GM18867 (cell line): Measurements from ENCODE around the gene EXOC4.

ENCODE experiments used
- ATAC-seq: cut with Tn5 transposase; IDR thresholded peaks from one replicate; pipeline ENCODE4 v1.9.1; 2021; ENCODE audit warnings: mild to moderate bottlenecking, moderate library complexity; ENCODE audit not compliant: unreplicated experiment

EXOC4 gene

DNA sequence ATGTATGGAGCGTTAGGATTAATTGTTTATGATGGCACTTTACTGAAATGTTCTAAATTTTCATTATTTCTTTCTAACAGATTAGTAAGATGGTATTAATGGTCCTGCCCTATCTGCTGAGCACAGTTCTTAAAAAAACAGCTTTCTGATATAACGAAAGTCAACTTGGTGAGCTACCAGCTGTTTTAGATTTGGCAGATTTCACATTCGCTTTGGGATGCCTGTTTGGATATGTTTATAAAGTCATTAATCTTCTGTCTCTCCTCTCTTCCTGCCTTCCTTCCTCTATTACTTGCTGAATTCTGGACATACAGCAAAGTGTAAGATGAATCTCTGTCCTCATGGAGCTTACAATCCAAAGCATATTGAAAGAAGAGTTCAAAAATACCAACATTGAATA lies 477.5 kb downstream of the EXOC4 start:
- ATAC-seq = no peak

DNA sequence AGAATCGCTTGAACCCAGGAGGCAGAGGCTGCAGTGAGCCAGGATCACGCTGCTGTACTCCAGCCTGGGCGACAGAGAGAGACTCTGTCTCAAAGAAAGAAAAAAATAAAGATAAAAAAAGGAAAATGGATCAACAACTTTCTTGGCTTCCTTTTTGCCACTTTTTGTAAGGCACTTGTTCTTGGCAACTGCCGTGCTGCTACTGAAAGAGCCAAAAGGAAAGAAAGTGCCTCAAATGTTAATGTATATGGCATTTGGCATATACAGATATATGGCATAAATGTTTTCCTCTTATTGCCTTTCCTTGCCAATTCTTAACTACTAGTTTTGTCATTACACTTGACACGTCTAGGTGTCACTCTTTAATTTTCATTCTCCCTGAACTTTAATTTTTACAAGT lies 480.5 kb downstream of the EXOC4 start:
- ATAC-seq = no peak

DNA sequence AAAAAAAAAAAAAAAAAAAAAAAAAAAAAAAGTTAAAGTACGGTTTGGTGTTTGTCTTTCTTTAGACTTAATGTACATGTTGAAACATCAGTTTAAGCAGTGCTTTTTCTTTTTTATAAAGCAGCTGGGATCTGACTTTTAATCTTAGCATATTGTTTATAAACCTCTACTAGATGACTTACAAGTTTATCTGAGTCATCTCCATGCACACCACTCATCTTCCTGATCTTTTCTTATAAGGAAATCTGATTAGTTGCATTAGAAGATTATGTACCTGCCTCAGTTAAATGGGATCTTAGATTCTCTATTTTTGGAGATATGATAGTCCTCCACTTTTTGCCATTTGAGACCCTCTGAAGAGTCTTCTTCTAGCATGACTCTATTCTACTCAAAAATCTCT lies 482.3 kb downstream of the EXOC4 start:
- no peak for ATAC-seq

DNA sequence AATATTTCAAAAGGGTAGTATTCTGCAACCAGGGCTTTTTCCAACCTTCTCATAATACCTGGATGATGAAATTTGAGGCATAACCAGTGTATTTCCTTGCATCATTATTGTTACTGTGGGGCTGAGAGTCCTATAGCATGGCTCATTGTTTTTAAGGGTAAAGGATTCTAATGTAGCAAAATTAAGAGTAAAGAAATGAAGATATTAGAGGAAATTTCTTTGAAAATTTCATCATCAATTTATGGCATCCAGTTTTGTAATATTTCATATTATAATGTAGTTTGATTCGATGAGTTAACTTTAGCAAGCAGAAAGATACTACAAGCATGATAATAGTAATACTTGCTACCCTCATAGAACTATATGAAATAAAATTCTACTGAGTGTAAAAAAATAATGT lies 486.9 kb downstream of the EXOC4 start:
- no peak for ATAC-seq

DNA sequence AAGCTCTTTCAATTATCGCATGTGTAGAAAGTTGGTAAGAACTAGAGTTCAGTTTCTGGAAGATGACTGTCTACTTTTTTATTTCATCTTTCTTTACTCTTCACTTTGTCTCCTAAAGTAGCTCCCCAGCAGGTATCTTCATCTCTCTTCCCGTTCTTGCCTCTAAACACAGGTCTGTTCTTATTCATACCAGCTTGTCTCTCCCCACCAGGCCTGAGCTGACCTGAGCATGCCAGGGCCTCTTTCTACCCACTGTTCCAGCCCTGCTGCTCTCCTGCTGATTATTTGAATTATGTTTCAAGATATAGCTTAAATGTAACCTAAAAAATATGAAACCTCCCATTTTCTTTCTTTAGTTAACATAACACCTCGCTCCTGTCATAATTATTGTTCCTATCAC lies 488.2 kb downstream of the EXOC4 start:
- ATAC-seq = no peak

DNA sequence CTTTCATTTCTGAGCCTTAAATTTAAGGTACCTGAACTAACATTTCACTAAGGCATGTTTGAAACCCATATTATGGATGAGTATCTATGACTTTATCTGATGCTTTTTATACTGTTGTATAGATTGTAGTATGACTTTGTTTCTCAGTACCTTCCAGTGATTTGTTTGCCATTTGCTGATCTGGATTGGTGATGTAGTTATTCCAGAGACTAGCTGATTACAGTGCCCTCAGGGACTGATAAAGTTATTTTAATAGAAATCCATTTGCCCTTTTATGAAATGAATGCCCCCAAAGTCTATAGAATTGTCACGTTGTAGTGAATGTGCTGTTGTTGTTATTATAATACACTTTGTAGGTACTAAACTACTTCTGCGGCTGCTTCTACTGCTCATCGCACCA lies 488.8 kb downstream of the EXOC4 start:
- ATAC-seq = no peak

DNA sequence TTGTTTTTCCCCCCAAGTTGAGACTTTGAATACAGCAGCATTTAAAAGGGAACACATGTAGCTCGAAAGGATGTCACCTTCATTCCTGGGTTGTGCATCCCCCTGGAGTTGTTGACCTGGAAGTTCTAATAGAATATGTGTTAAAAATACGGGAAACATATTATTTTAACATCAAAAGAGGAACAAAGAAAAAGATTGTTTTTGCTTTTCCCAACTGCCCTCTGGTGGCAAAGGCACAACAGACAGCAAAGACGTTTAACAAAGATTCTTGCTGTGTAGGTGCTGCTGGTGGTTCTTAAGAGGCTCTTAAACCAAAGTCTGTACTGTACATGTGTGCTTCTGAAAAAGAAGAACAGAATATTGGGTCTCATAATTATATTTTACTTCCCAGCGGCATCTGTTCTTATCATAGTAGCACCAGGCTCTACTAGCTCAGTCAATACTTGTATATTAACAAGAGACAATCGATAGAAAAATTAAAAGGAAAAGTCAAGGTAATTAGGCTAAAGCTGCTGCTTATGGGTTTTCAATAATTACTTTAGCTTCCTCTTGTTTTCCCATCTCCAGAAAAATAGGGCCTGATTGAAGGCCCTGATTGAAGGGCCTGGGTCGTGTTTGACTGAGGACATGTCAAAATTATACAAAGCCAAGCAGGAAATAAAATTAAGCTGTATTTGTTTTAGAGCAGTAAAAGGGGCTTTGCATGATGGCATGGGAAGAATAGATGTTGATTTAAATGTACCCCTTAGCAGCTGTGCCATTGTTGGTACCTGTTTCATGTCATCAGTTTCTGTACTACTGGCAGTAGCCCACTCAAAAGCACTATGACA lies 490.0 kb downstream of the EXOC4 start:
- no peak for ATAC-seq

DNA sequence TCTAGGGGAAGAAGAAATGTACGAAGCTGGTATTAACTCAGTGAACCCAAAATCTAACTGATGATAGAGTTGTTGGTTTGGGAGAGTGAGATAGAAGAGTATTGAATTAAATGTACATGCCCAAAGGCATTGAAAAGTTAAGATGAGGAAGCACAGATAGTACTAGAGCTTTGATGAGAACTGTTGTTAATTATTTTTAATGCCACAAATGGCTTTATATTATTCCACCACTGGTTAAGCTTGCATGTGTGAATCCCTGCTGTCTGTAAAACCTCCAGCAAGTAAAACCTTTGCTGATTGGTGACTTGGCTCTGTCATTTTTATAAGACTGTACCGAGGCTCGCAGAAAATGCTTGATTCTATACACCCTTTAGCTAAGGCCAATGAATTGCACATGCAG lies 491.6 kb downstream of the EXOC4 start:
- no peak for ATAC-seq

DNA sequence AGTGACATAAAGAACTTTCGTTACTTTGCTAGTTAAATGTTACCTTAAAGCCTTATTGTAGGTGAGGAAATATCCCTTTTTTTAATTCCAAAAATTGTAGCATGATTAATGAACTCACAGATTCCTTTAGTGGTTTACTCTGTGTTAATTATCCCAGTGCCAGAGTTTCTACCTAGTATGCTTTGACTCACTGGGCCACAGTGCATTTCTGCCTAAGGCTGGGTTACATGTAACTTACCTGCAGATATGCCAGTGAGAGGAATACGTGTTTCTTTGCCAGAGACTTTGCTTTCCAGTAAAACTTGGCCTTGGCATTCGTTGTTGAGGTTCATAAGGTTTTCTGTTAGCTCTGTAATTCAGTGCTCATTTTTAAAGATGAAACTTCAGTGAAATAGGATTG lies 493.4 kb downstream of the EXOC4 start:
- no peak for ATAC-seq

DNA sequence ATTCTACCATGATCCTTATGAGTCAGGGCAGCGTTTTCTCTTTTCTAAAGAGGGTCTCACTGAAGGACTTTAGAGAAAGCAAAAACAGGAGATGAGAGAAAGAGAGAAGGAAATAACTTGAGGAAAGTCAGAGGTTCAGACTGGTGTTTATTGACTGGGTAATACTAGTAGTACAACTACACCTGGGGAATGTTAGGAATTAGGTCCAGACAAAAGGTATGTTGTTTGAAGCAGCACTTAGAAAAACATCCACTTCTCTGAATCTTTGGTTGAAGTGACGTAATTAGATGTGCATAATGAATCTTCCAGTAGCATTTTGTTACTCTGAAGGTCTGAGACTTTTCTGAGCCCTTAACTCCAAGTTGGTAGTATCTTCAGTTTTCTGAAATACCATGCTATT lies 494.0 kb downstream of the EXOC4 start:
- ATAC-seq = no peak

DNA sequence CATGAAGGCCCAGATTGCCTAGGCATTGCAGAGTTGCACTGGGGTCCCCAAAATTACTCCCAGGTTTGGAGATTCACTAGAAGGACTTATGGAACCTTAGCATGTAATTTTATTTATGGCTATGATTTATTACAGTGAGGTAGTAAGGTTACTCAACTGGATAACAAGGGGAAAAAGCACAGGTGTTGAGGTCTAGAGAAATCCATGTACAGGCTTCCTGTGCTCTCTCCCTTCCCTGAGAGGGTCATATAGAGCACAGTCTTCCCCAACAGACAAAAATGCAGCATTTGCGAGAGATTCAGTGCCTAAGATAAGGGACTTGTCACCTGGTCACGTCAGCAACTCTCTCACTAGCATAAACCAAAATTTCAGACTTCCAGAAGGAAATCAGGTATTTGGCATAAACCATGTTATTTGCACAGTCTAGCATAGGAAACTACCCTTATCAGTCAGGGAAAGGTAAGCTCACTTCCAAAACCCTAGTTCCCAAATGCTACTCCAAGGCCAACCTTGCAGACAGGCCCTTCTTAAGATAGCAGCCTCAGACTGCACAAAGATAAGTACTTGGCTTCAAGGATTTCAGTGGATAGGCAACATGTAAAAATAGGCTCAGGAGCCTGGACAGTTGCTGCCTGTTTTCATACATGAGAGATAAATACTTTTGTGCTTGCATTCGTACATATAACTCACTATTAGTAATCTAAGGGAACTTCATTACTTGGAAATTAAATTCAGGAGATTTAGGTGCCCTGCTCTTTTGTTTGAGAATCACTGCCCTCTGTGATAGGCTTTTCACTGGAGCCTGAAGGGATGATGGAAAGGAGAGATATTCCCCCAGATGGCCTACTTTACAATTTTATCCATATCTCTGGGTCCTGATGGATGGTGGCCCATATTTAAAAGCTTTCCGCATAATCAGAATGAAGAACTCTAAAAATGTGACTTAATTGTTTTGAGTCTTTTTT lies 495.8 kb downstream of the EXOC4 start:
- no peak for ATAC-seq

DNA sequence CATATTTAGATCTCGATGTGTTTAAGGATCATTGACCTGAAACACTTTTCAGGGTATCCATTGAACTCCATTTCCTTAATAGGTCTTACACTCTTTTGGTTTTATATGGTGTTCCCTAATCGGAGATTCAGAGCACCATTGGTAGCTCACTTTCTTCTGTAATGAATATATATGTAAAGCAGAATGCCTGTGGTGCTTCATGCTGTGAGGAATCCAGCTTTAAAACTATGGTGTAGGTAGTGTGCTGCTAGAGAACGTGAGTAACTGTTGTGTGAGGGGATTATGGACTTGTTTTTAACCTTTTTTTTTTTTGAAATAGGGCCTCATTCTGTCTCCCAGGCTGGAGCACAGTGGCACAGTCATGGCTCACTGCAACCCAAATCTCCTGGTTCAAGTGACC lies 497.4 kb downstream of the EXOC4 start:
- ATAC-seq = no peak

DNA sequence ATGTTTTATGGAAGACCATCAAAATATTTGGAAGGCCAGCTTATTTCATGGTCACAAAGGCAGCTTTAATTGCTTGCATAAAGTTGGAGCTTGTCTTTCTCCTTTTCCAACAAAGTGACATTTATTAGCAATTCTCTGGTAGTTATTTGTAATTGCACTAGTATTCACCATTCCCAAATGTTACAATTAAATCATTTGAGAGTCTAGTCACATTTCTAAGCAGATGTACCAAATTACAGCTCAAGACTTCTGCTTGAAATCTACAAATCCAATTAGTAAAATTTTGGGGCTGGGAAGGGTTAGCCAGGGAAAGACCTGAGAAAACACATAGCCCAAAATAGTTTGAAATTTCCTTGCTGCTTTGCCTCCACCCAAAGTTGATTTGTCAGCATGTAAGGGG lies 498.2 kb downstream of the EXOC4 start:
- ATAC-seq = no peak

DNA sequence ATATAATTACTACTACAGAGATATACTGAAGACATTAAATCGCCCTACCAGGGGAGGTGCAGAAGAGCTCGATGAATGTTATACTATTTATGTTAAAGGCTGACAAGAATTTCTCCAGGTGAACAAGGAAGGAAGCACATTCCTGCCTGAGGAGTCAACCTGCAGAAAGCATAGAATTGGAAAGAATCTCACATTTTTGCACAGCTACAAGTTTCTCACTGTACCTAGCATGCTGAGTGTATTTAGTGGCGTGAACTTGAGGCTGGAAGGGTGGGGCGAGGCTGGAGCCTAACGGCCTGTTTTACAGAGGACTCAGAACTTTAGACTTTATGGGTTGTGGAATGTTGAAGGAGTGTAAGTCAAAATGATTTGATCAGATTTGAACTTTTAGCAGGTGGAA lies 500.6 kb downstream of the EXOC4 start:
- no peak for ATAC-seq

DNA sequence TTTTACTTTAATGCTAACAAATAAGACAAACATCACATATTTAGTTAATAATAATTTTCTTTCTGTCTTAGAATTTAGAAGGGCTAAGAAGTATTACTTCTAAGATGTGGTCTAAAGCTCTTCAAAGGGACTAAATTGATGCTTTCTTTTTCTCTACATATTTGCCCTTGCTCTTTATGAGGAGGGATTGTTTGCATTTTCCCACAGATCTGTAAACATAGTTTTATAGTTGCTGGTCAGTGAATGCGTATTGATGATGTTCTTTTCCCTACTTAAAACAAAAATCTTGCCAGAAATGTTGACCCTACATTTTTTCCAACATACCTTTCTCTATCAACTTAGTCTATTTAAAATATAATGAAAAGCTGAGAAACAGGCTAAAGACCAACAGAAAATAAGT lies 501.8 kb downstream of the EXOC4 start:
- ATAC-seq = no peak

DNA sequence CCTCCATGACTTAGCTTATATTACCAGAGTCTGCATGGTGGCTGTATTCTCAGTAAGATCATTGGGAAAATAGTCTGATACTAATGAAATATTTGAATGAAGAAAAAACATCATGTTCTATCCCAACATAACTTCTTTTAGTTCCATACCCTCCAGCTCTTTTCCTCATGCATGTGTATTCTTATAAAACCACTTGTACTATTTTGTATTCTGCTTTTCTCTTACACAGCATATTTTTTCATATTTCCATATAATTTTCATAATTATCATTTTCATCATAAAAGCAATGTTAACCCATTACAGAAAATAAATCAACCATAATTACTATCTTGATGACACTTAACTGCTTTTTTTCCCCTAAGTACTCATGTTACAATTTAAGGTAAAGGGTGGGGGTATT lies 503.0 kb downstream of the EXOC4 start:
- ATAC-seq = no peak

DNA sequence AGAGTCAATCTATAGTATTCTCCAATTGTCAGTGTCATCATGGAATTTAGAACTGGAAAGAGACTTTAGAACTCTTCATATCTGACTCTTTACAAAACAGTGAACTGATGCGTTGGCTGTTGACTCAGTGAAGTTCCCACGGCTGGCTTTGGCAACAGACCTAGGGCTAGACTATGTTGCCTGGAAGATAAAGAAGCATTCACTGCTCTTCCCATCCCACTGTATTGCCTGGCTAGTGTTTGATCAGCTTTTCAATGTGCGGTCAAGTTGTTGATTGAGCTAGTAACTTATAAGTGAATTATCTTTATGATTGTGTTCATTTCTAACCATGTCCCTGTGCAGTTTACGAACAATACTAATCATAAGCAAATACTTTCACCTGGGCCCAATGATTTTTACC lies 508.6 kb downstream of the EXOC4 start:
- ATAC-seq = no peak

DNA sequence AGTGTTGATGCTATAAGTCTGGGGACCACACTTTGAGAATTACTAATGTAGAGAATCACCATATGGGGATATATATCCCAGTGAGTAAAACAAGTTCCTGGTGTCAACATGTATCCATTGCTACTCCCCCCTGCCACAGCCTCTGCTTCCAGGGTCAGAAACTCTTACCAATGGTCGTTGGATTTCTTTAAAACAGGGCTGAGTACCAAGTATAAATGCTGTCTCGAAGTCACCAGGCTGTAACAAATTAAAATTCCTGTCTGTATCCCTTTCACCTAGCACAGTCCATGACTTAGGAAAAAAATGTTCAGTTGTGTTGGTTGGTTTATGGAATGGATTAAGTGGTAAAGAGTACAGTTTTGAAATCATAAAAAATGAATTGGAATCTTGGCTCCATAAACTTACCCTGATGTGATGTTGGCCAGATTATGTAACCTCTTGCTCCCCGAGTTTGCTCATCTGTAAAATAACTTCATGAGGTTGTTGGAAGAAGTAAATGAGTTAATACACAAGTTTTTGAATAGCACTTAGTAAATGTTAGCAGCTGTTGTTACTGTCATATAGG lies 510.3 kb downstream of the EXOC4 start:
- ATAC-seq = no peak

DNA sequence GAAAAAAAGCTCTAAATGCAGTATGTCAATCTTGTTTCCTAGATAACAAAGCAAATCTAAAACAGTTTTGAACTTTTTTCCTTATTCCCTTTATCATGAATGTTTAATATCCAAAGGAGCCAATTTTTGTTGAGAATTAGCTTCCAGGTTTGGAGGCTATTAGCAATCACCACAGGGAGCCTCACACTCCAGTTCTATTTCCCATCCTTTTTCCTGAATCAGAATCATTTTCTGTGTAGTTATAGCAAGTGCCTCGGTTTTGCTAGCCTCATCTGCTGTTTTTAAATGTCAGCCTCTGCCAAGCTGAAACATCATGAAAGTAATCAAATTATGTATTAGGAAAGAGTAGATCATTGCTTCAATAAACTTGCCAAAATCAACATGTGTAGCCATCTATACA lies 516.8 kb downstream of the EXOC4 start:
- no peak for ATAC-seq

DNA sequence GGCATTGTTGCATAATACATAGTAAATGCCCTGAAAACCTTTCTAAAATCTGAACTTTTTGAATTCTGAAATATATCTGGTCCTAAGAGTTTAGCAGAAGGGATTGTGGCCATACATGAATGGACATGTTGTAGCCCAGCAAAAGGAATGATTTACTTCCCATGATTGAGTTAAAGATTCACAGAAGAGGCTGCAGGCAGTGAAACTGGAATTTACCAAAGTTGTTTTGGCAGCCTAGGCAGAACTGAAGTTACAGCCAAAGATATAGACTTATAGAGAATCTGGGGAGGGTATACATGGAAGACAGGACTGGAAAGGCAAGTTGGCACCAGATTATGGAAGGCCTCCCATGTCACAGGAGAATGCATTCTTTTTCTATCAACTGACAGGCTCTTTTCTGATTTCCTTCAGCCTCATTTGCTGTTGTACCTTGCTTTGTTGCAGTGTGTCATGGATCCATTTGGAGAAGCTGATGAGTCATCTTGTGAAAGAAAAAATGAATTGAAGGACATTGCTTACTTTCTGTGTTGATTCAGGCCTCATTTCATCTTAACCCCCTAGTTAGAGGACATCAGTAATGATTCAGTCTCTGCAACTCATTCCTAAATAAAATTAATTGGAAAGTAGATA lies 518.1 kb downstream of the EXOC4 start:
- no peak for ATAC-seq

DNA sequence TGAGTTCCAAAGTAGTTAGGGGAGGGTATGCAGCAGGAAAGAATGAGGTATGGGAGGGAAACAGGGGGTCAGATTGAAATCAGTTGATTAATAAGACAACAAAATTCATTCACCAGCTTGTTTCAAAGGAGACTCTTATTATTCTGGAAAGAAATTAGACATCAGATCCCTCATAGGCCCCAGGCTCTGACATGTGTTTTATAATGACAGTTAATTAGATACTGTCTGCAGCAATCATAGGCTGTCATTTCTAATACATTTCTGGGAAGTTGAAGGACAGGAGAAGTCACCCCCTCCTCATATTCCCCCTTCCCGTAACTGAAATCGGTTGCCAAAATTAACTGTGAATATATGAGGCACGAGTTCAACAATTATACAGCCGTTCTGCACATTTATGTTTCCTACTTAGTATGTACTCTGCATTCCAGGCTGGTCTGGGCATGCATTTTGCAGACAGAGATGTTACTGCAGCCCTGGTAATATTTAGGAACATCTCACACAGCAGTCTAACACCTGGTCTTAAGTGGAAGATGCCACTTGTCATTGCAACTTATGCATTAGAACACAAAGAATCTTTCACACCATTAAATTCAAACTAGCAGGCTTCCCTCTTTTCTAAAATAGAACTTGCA lies 519.0 kb downstream of the EXOC4 start:
- ATAC-seq = no peak
